IMR-90 (cell line): ENCODE results near the gene RALGPS1. TPM values are rescaled to one million over a fixed set of nuclear protein-coding genes. Genes with fewer than 3 reads are reported as not detected.

Experiments
- ATAC-seq: fragments of 200-7000 bp; cut with Tn5 transposase; 2 replicates; pipeline ENCODE4 v1.9.1; 2020; ENCODE audit warnings: low read depth, mild to moderate bottlenecking, moderate library complexity
- BruUV-seq: library from RNA; stranded (reverse); fragments of 400-500 nt; replicated peaks from 2 replicates; lab custom pipeline; 2021; lab: Mats Ljungman, UMichigan
- CTCF ChIA-PET: fragments of 300-600 bp; formaldehyde crosslinking; extraction: SDS; loops from one replicate; lab custom pipeline; 2021; ENCODE audit warnings: antibody characterized with exemption; lab: Yijun Ruan, JAX
- POLR2A ChIA-PET: fragments of 300-600 bp; sonication (Branson Sonifier 250); formaldehyde crosslinking; loops from one replicate; lab custom pipeline; 2022; ENCODE audit warnings: antibody characterized with exemption; ENCODE audit not compliant: unreplicated experiment; lab: Charles Lee
- DNase-seq: peaks from one replicate; pipeline ENCODE4 v3.0.0; 2013
- H2AFZ ChIP-seq: replicated peaks from 2 replicates; pipeline ENCODE3; 2013; ENCODE audit warnings: low read length, mild to moderate bottlenecking; ENCODE audit not compliant: poor library complexity
- H2AK5ac ChIP-seq: 2 replicates; pipeline ENCODE4 v1.6.1; 2013; ENCODE audit warnings: low read depth, low read length, inconsistent platforms
- H2AK9ac ChIP-seq: replicated peaks from 2 replicates; pipeline ENCODE3; 2013; ENCODE audit warnings: mild to moderate bottlenecking, low read depth, low read length, moderate library complexity; ENCODE audit not compliant: poor library complexity
- H2BK120ac ChIP-seq: 2 replicates; pipeline ENCODE4 v1.6.1; 2013; ENCODE audit warnings: low read depth, low read length, inconsistent platforms
- H2BK15ac ChIP-seq: 3 replicates; pipeline ENCODE4 v1.6.1; 2013; ENCODE audit warnings: low read depth, low read length, inconsistent platforms
- H2BK20ac ChIP-seq: 2 replicates; pipeline ENCODE4 v1.6.1; 2013; ENCODE audit warnings: low read depth, mild to moderate bottlenecking, inconsistent platforms, low read length, moderate library complexity
- H2BK5ac ChIP-seq: 2 replicates; pipeline ENCODE4 v1.6.1; 2013; ENCODE audit warnings: mild to moderate bottlenecking, low read depth, low read length, inconsistent platforms; ENCODE audit not compliant: poor library complexity, severe bottlenecking
- H3K14ac ChIP-seq: replicated peaks from 2 replicates; pipeline ENCODE4 v1.6.1; 2013; ENCODE audit warnings: low read depth, low read length, inconsistent platforms
- H3K18ac ChIP-seq: 2 replicates; pipeline ENCODE4 v1.6.1; 2013; ENCODE audit warnings: low read depth, low read length, control low read depth
- H3K23ac ChIP-seq: 2 replicates; pipeline ENCODE4 v1.6.1; 2013; ENCODE audit warnings: low read depth, low read length, inconsistent platforms
- H3K27ac ChIP-seq: 2 replicates; pipeline ENCODE4 v1.5.1; 2013; ENCODE audit warnings: mild to moderate bottlenecking, control low read depth, low read length; ENCODE audit not compliant: insufficient read depth
- H3K27me3 ChIP-seq: 2 replicates; pipeline ENCODE4 v1.6.1; 2013; ENCODE audit warnings: low read length; ENCODE audit not compliant: control insufficient read depth, insufficient read depth
- H3K36me3 ChIP-seq: 2 replicates; pipeline ENCODE4 v1.6.1; 2013; ENCODE audit warnings: low read length, mixed read lengths; ENCODE audit not compliant: control insufficient read depth, insufficient read depth
- H3K4ac ChIP-seq: 2 replicates; pipeline ENCODE4 v1.6.1; 2013; ENCODE audit warnings: low read depth, low read length, inconsistent platforms
- H3K4me1 ChIP-seq: 2 replicates; pipeline ENCODE4 v1.6.1; 2013; ENCODE audit warnings: low read length, mixed read lengths; ENCODE audit not compliant: control insufficient read depth, insufficient read depth
- H3K4me2 ChIP-seq: 2 replicates; pipeline ENCODE4 v1.6.1; 2013; ENCODE audit warnings: low read depth, mild to moderate bottlenecking, control low read depth, low read length, moderate library complexity
- H3K4me3 ChIP-seq: 2 replicates; pipeline ENCODE4 v1.5.1; 2013; ENCODE audit warnings: low read depth, mild to moderate bottlenecking, control low read depth, low read length, moderate library complexity; ENCODE audit not compliant: insufficient read depth
- H3K56ac ChIP-seq: 2 replicates; pipeline ENCODE4 v1.6.1; 2013; ENCODE audit warnings: low read length, inconsistent platforms; ENCODE audit not compliant: insufficient read depth; ENCODE audit errors: extremely low read depth
- H3K79me1 ChIP-seq, 2 experiments: 2 replicates each; pipeline ENCODE4 v1.6.1; 2013; ENCODE audit warnings: low read length in 2 of 2, inconsistent platforms in 1 of 2, low read depth in 1 of 2
- H3K9ac ChIP-seq: 2 replicates; pipeline ENCODE4 v1.6.1; 2013; ENCODE audit warnings: low read depth, low read length, control low read depth
- H3K9me1 ChIP-seq: 2 replicates; pipeline ENCODE4 v1.6.1; 2013; ENCODE audit warnings: low read length, inconsistent platforms; ENCODE audit not compliant: insufficient read depth
- H3K9me3 ChIP-seq: 2 replicates; pipeline ENCODE4 v1.6.1; 2013; ENCODE audit warnings: low read length; ENCODE audit not compliant: control insufficient read depth, insufficient read depth
- H4K20me1 ChIP-seq: 2 replicates; pipeline ENCODE4 v1.6.1; 2013; ENCODE audit warnings: low read length, inconsistent platforms; ENCODE audit not compliant: insufficient read depth
- H4K5ac ChIP-seq: 2 replicates; pipeline ENCODE4 v1.6.1; 2013; ENCODE audit warnings: mild to moderate bottlenecking, low read depth, low read length, control low read depth
- H4K8ac ChIP-seq, 2 experiments: 2 replicates each; pipeline ENCODE4 v1.6.1; 2013; ENCODE audit warnings: low read depth in 2 of 2, low read length in 2 of 2, control low read depth in 1 of 2, inconsistent platforms in 1 of 2
- H4K91ac ChIP-seq: 2 replicates; pipeline ENCODE4 v1.6.1; 2013; ENCODE audit warnings: low read depth, low read length, inconsistent platforms; ENCODE audit not compliant: insufficient read depth
- BHLHE40 ChIP-seq: fragments of 150-350 bp; IDR thresholded peaks from 2 replicates; pipeline ENCODE4 v1.6.1; 2016; ENCODE audit warnings: mild to moderate bottlenecking, low read depth, low read length
- ELK1 ChIP-seq: fragments of 150-350 bp; IDR thresholded peaks from 2 replicates; pipeline ENCODE4 v1.6.1; 2016; ENCODE audit warnings: low read depth, mild to moderate bottlenecking, low read length, moderate library complexity, borderline replicate concordance
- USF2 ChIP-seq: fragments of 150-350 bp; IDR thresholded peaks from 2 replicates; pipeline ENCODE4 v1.6.1; 2017; ENCODE audit warnings: mild to moderate bottlenecking, antibody characterized with exemption, low read length, low read depth
- WGBS, 2 experiments: methylation state at CpG; one replicate each; pipeline versions ENCODE4 v1.1.5 to v1.1.7; 2013; ENCODE audit warnings: missing lambda C conversion rate in 2 of 2; ENCODE audit not compliant: insufficient read length in 1 of 2; ENCODE audit errors: extremely low coverage in 2 of 2; 5-methylcytosine and 5-hydroxymethylcytosine counted together
- dilution Hi-C: fragments of 300-500 bp; cut with HindIII; formaldehyde crosslinking; loops from one replicate; pipeline ENCODE4 v1.14.3; 2018; ENCODE audit warnings: low sequenced_read_pairs; ENCODE audit not compliant: unreplicated experiment
- in situ Hi-C: fragments of 300-500 bp; cut with MboI; formaldehyde crosslinking; loops from 3 replicates; pipeline ENCODE4 v1.14.3; 2019; ENCODE audit warnings: low sequenced_read_pairs, inconsistent platforms, mixed read lengths
- intact Hi-C: fragments of 100-400 bp; cut with micrococcal nuclease; formaldehyde crosslinking; loops from 2 replicates; pipeline ENCODE4 v1.10.0; 2022
- polyA plus RNA-seq, 3 experiments: library from polyadenylated mRNA; depleted of rRNA; stranded (reverse); fragments of >200 nt; gene quantifications; 2 replicates each; pipeline ENCODE4 v1.2.3, GENCODE V29; 2012; ENCODE audit warnings: low replicate concordance in 1 of 3
- total RNA-seq: library from RNA; depleted of rRNA; stranded (reverse); fragments of >200 nt; gene quantifications from 2 replicates; pipeline ENCODE4 v1.2.3, GENCODE V29; 2012

RALGPS1 gene
- total and polyA plus RNA-seq, 2 of the 4 experiments (the other 2 are of a cell fraction): 0.90 to 2.8 TPM

- Histone ChIP-seq H2AK5ac (no peak overlapping the region), H2BK15ac (no peak overlapping the region), H3K9ac (no peak overlapping the region), H2AK9ac (no peak overlapping the region), H3K9me3 (no peaks in the 10 kb centered on the region), H3K36me3 (peaks cover 67% of the 10 kb centered on the region), H3K27me3 (no peaks in the 10 kb centered on the region), H4K5ac (no peak overlapping the region), H4K20me1 (no peaks in the 10 kb centered on the region), H3K14ac (no peak overlapping the region), H3K4me2 (no peak overlapping the region), H3K18ac (no peak overlapping the region), H3K23ac (no peak overlapping the region), H2BK20ac (no peak overlapping the region), H3K4me3 (no peak overlapping the region), H3K27ac (no peak overlapping the region), H3K79me1 (0 out of 4 replicates have a peak, but pooled peaks cover 0 to 2% of the 10 kb centered on the region in 2 experiments), H2BK120ac (no peak overlapping the region), H3K4ac (no peak overlapping the region), H3K56ac (no peak overlapping the region), H2BK5ac (no peak overlapping the region), H4K8ac (no peak overlapping the region), H3K9me1 (no peaks in the 10 kb centered on the region), H2AFZ (no peak overlapping the region), H3K4me1 (no peaks in the 10 kb centered on the region), H4K91ac (no peak overlapping the region)
- ChIA-PET CTCF (no interaction called here), POLR2A (no interaction called here)
- ATAC-seq: no peak
- no CpG with 5 or more reads among the region's 5 CpGs for WGBS, 2 experiments
- in situ Hi-C loops (no loop called here), intact Hi-C loops (no loop called here), dilution Hi-C loops (no loop called here)
- no TSS peak for BruUV-seq
- TF ChIP-seq BHLHE40 (no peak), USF2 (no peak), ELK1 (no peak)
- no peak for DNase-seq
Measured at GRCh38 chr9:127095411-127095810, 180.8 kb downstream of the RALGPS1 start.
